ENCODE data around the gene DACT1.

Gene DACT1

GRCh38 chr14:58637040-58637390 lies 747 bp upstream of the DACT1 start:
- peak; percentile 64 for DNase-seq

GRCh38 chr14:58638231-58639197 lies 752 bp downstream of the DACT1 start:
- DNase-seq = peak; percentile 66

DNA sequence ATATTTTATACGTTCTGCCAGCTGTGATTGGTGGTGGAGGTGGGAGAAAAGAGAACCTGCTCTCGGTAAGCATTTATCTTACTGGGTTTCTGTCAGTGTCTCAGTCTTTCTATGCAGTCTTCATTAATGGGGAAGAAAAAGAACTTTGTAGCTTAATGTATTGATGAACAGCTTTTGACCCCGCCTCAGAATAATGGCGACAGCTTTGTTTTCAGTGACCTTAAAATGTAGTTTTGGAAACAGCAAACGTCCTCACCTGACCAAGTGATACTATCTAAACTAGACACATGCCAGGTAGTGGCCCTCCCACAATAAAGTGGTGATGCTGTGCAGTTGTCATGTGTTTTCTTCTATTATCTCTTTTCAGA lies 1.4 kb downstream of the DACT1 start:
- DNase-seq = no peak

DNA sequence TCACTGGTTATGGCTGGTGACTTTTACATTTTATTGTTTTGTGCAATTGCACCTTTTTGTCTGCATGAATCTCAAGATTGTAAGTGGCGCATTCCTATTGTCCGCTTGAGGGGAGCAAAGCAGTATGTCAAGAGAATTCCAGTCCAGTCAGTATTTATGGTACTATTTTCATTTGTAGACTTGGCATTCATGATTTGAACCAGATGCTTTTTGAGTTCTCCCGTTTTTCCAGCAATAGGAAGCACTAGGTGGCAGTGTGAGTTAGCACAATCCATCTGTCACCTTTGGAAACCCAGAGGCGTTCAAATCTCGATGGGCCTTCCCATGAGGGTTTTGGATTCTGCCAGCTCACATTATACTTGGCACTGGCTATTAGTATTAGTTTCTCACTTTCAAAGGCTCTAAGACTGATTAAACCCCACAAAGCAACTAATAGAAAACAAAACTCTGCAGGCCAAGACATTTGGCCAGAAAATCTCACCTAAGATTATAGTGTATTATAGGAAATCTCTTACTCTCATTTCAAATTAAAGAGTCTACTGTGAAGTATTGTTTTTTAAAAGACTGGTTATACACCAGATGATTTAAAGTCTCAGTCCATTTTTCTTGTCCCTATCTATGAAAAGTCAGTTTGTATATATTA lies 2.2 kb downstream of the DACT1 start:
- peak; percentile 65 for DNase-seq

- no peak for DNase-seq
Measured at GRCh38 chr14:58640959-58641358, 3.2 kb downstream of the DACT1 start.

GRCh38 chr14:58641509-58641908 lies 3.7 kb downstream of the DACT1 start:
- no peak for DNase-seq

- DNase-seq = peak; percentile 61
Measured at GRCh38 chr14:58643366-58643765, 5.6 kb downstream of the DACT1 start.

- DNase-seq = no peak
Measured at GRCh38 chr14:58645641-58646040, 7.9 kb downstream of the DACT1 start.

DNA sequence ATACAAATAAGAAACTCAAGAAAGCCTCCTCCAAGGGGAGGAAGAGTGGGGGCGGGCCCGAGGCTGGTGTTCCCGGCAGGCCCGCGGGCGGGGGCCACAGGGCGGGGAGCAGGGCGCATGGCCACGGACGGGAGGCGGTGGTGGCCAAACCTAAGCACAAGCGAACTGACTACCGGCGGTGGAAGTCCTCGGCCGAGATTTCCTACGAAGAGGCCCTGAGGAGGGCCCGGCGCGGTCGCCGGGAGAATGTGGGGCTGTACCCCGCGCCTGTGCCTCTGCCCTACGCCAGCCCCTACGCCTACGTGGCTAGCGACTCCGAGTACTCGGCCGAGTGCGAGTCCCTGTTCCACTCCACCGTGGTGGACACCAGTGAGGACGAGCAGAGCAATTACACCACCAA lies 8.7 kb downstream of the DACT1 start:
- no peak for DNase-seq

DNA sequence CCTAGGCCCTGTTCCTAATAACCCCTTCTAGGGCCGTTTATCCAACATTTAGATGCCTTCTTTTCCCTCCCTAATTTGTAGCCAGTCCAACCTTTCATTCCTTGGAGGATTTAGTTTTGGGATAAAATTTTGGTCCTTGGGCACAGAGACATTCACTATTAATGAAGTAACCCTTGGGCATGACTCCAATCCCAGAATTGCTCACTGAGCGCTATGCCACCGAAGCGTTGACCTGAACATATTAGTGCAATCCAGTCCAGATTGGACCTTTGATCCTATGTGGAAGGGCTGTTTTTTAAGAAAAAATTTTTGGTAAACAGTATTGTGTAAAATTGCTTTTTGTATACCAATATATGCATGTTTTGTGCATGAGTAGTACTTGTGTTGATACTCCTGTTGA lies 10.0 kb downstream of the DACT1 start:
- DNase-seq = no peak

DNA sequence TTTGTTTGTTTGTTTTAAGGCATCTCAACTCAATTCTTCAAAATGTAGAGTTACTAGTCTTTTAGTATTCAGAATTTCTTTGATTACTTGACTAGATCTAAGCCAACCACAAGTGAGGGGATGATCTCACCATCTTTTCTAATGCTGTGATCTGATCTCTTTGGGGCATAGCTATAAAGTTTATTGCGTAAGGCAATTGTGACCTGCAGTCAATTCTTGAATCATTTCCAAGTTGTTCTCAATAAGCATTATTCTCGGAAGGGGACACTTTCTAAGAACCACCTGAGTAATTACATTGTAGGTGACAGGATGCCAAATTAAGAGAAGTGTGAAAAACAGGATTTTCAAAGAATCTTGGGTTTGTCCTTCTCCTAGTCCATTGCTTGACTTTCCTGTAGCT lies 13.1 kb downstream of the DACT1 start:
- DNase-seq = no peak

- DNase-seq = no peak
Measured at GRCh38 chr14:58656671-58657411, 19.1 kb downstream of the DACT1 start.

DNA sequence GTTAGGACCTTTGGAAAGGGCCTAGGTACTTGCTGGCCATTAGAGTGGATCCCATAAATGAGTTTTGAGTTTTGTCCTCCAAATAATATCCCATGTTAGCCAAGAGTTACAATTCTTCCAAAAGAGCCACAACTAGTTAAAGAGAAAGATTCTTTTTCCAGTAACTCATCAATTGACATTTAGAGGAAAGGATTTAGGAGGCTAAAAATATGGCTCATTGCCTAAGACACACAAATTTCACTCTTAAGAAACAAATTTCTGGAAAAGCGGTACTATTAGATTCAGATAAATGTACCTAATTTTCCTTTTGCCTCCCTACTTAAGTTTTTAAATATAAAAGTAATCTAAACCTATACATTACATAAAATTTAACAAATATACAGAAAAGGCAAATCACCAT lies 21.3 kb downstream of the DACT1 start:
- DNase-seq = no peak

DNA sequence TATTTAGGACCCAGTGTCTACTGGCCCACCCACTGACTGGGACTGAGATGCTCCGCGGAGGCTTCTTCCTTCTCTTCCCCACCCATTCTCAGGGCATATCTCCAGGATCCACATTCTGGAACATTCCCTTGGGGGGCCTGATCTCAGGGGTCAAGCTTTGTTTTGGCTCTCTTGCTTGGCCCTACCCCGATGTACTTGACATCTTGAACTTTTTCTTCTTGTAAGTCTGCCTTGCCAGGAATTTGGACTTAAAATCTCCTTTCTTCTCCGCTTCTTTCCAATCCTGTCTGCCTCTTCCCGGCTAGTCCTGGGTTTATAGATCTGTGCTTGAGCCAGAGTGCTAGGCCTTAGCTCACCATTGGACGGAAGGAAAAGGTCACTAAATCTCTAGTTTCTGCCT lies 22.1 kb downstream of the DACT1 start:
- no peak for DNase-seq

GRCh38 chr14:58660407-58660806 lies 22.6 kb downstream of the DACT1 start:
- DNase-seq = no peak

DNA sequence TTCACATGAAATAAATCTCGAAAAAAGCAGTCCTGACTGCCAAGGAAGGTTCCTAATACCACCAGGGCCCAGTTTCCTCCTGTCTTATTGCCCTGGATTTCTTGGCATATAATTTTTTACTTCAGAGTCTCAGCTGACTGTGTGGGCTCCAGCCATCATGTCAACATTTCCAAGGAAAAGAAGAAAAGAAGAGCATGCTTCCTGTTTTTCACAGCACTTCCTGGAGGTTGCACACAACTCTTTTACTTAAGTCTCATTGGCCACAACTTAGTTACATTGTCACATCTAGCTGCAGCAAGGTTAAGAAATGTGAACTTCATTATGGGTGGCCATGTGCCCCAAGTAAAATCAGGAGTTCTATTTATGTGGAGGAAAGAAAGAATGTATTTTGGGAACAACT lies 24.3 kb downstream of the DACT1 start:
- DNase-seq = no peak

DNA sequence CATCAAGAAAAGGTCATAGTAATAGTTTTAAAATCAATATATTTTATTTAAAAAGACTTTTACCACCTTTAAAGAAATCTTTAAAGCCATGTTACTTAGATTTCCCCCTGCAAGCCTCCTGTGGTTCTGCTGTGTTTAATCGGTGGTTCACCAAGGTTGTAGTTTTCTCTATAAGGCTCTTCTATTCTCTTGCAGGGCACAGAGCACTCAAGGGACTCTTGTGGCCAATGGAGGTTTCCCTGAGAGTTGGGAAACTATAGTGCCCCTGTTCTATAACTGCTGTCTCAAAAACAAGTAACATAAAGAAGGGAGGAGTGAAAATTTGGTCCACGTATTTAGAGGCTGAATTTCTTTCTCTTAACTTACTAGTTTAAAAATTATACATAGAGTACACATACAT lies 25.0 kb downstream of the DACT1 start:
- no peak for DNase-seq

DNA sequence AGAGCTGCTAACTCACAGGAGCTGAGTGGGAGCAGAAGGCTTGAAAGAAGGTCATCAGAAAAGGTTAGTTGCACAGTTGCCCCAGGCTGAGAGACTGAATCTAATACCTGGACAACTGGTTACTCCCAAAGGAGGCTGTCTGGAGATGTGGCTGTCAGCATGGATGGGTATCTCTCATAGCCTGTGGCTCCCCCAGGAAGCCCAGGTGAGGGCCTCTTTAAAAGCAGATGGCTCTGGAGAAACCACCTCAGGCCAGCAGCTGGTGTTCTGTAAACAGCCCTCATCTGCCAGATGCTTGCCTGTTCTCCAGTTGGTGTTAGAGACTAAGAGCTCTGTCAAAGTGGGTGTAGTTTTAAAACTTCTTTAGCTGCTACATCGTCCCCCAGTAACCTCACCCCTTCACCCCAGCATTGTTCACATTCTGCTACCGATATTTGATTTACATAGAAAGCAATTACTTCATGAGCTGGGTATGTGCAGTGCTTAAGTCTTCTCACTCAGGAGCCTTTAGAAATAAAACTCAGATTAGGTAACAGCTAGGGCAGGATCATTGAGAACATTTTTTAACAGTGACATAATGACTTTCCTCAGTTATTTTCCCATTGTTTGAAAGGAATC lies 25.8 kb downstream of the DACT1 start:
- DNase-seq = peak; percentile 95

- no peak for DNase-seq
Measured at GRCh38 chr14:58665773-58666500, 28.2 kb downstream of the DACT1 start.

GRCh38 chr14:58666737-58667136 lies 29.0 kb downstream of the DACT1 start:
- DNase-seq = no peak

GRCh38 chr14:58667900-58668299 lies 30.1 kb downstream of the DACT1 start:
- no peak for DNase-seq

GRCh38 chr14:58668848-58669480 lies 31.2 kb downstream of the DACT1 start:
- DNase-seq = no peak
